Activated T-cell treated with anti-CD3 and anti-CD28 coated beads, Interleukin-2, amount 50 U/mL, for 24 hours (primary cell): Measurements from ENCODE around the gene RAI14.
"Not testable (repeated sequence)": the region's sequence is repeated elsewhere in the genome, so short reads cannot be mapped to it uniquely, and the experiment has no call there.

Experiments
- DNase-seq: peaks from one replicate; pipeline ENCODE4 v3.0.0-alpha.2; 2020
- H3K27ac Mint-ChIP-seq: 2 replicates; pipeline ENCODE4 v1.8.0; 2020; ENCODE audit warnings: mild to moderate bottlenecking, mixed read lengths
- H3K27me3 Mint-ChIP-seq: 2 replicates; pipeline ENCODE4 v1.8.0; 2020; ENCODE audit warnings: mixed read lengths
- H3K36me3 Mint-ChIP-seq: 2 replicates; pipeline ENCODE4 v1.8.0; 2020; ENCODE audit warnings: low read depth, mixed read lengths
- H3K4me1 Mint-ChIP-seq: 2 replicates; pipeline ENCODE4 v1.8.0; 2020; ENCODE audit warnings: low read depth, mixed read lengths
- H3K4me3 Mint-ChIP-seq: 2 replicates; pipeline ENCODE4 v1.8.0; 2020; ENCODE audit warnings: mild to moderate bottlenecking, moderate library complexity, mixed read lengths
- H3K9me3 Mint-ChIP-seq: 2 replicates; pipeline ENCODE4 v1.8.0; 2020; ENCODE audit warnings: mixed read lengths

RAI14 gene

GRCh38 chr5:34759213-34759612 lies 103.1 kb downstream of the RAI14 start:
- H3K27ac Mint-ChIP-seq, H3K36me3 Mint-ChIP-seq, H3K27me3 Mint-ChIP-seq, H3K4me1 Mint-ChIP-seq, H3K9me3 Mint-ChIP-seq, H3K4me3 Mint-ChIP-seq, DNase-seq: not testable (repeated sequence)

- no peak for DNase-seq
These were observed 109.5 kb downstream of the RAI14 start for GRCh38 chr5:34765662-34766061.

DNA sequence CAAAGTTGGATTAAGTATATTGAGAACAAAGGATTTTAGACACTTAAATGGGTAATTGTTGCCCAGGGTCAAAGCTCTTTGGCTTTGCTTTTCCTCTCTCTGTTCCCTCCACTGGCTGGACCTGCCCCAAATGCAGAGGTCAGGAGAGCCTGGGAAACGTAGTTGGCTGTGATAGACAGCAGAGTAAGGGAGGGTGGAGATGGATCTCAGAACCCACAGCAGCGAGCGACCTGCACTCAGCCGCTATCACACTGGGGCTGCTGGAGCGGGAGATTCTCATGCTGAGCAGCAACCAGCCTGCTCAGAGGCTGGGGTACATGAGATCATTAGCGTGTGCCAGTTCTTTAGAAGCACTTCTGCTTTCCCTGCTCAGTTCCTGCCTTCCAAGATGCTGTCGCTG lies 111.1 kb downstream of the RAI14 start:
- DNase-seq = no peak
- Mint-ChIP-seq H3K27me3 (peaks cover 21% of the 10 kb centered on the region), H3K27ac (no peak overlapping the region), H3K36me3 (no peaks in the 10 kb centered on the region), H3K4me1 (no peaks in the 10 kb centered on the region), H3K9me3 (no peaks in the 10 kb centered on the region), H3K4me3 (no peak overlapping the region)

More at GRCh38 chr5:34765662-34766061, 109.5 kb downstream of the RAI14 start:
- Mint-ChIP-seq H3K27ac (no peak overlapping the region), H3K36me3 (no peaks in the 10 kb centered on the region), H3K9me3 (no peaks in the 10 kb centered on the region), H3K4me1 (no peaks in the 10 kb centered on the region), H3K27me3 (peaks cover 17% of the 10 kb centered on the region), H3K4me3 (no peak overlapping the region)

GRCh38 chr5:34770486-34770885 lies 114.4 kb downstream of the RAI14 start:
- no peak overlapping the region for H3K4me3 Mint-ChIP-seq
- no peak overlapping the region for H3K27ac Mint-ChIP-seq
- H3K4me1 Mint-ChIP-seq = no peaks in the 10 kb centered on the region
- peaks cover 38% of the 10 kb centered on the region for H3K27me3 Mint-ChIP-seq
- no peak for DNase-seq
- no peaks in the 10 kb centered on the region for H3K36me3 Mint-ChIP-seq
- H3K9me3 Mint-ChIP-seq = peaks cover 3% of the 10 kb centered on the region

GRCh38 chr5:34771076-34771475 lies 114.9 kb downstream of the RAI14 start:
- H3K36me3 Mint-ChIP-seq = no peaks in the 10 kb centered on the region
- peaks cover 38% of the 10 kb centered on the region for H3K27me3 Mint-ChIP-seq
- DNase-seq = no peak
- no peak overlapping the region for H3K27ac Mint-ChIP-seq
- H3K4me3 Mint-ChIP-seq = no peak overlapping the region
- no peaks in the 10 kb centered on the region for H3K4me1 Mint-ChIP-seq
- H3K9me3 Mint-ChIP-seq = peaks cover 3% of the 10 kb centered on the region

GRCh38 chr5:34772267-34773098 lies 116.4 kb downstream of the RAI14 start:
- H3K9me3 Mint-ChIP-seq = peaks cover 3% of the 10 kb centered on the region
- no peak for DNase-seq
- no peak overlapping the region for H3K4me3 Mint-ChIP-seq
- peaks cover 33% of the 10 kb centered on the region for H3K27me3 Mint-ChIP-seq
- no peak overlapping the region for H3K27ac Mint-ChIP-seq
- H3K36me3 Mint-ChIP-seq = no peaks in the 10 kb centered on the region
- no peaks in the 10 kb centered on the region for H3K4me1 Mint-ChIP-seq

- DNase-seq = no peak
- no peak overlapping the region for H3K27ac Mint-ChIP-seq
- no peak overlapping the region for H3K4me3 Mint-ChIP-seq
- H3K9me3 Mint-ChIP-seq = peaks cover 3% of the 10 kb centered on the region
- no peaks in the 10 kb centered on the region for H3K36me3 Mint-ChIP-seq
- peaks cover 29% of the 10 kb centered on the region for H3K27me3 Mint-ChIP-seq
- H3K4me1 Mint-ChIP-seq = no peaks in the 10 kb centered on the region
These were observed 118.0 kb downstream of the RAI14 start for GRCh38 chr5:34774139-34774538.

- not testable (repeated sequence) for H3K27ac Mint-ChIP-seq, H3K9me3 Mint-ChIP-seq, DNase-seq, H3K4me3 Mint-ChIP-seq, H3K4me1 Mint-ChIP-seq, H3K36me3 Mint-ChIP-seq
- peaks cover 29% of the 10 kb centered on the region for H3K27me3 Mint-ChIP-seq
These were observed 118.5 kb downstream of the RAI14 start for GRCh38 chr5:34774678-34775077.

GRCh38 chr5:34775886-34776285 lies 119.8 kb downstream of the RAI14 start:
- H3K9me3 Mint-ChIP-seq = peaks cover 3% of the 10 kb centered on the region
- H3K27me3 Mint-ChIP-seq = peaks cover 20% of the 10 kb centered on the region
- no peak for DNase-seq
- no peaks in the 10 kb centered on the region for H3K4me1 Mint-ChIP-seq
- H3K27ac Mint-ChIP-seq = no peak overlapping the region
- H3K4me3 Mint-ChIP-seq = no peak overlapping the region
- no peaks in the 10 kb centered on the region for H3K36me3 Mint-ChIP-seq

- Mint-ChIP-seq H3K9me3 (peaks cover 19% of the 10 kb centered on the region), H3K4me1 (no peaks in the 10 kb centered on the region), H3K27me3 (peaks cover 9% of the 10 kb centered on the region), H3K27ac (no peak overlapping the region), H3K36me3 (no peaks in the 10 kb centered on the region), H3K4me3 (no peak overlapping the region)
- DNase-seq = no peak
These were observed 122.1 kb downstream of the RAI14 start for GRCh38 chr5:34778091-34778850.

DNA sequence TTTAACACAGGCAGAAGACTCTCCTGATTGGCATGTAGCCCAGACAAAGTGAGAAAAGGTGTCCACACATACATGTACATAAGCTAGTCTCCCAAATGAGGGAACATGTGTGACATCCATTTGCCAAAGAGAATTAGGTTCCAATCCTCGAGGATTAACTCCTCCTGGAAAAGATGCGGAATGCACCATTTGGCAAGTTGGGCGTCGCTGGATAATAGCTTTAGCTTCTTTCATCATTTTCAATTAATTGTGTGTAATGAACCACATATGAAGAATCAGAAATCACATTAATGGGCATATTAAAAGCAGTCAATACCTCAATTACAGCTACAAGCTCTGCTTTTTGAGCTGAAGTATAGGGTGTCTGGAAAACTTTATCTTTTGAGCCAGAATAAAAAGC lies 127.8 kb downstream of the RAI14 start:
- H3K27ac Mint-ChIP-seq, DNase-seq, H3K36me3 Mint-ChIP-seq, H3K27me3 Mint-ChIP-seq, H3K4me1 Mint-ChIP-seq, H3K4me3 Mint-ChIP-seq: not testable (repeated sequence)
- H3K9me3 Mint-ChIP-seq = peaks cover 20% of the 10 kb centered on the region

GRCh38 chr5:34787035-34787434 lies 130.9 kb downstream of the RAI14 start:
- Mint-ChIP-seq H3K27me3 (peaks cover 16% of the 10 kb centered on the region), H3K36me3 (no peaks in the 10 kb centered on the region), H3K27ac (no peak overlapping the region), H3K4me3 (no peak overlapping the region), H3K9me3 (peaks cover 12% of the 10 kb centered on the region), H3K4me1 (no peaks in the 10 kb centered on the region)
- DNase-seq = no peak

- H3K4me3 Mint-ChIP-seq = no peak overlapping the region
- H3K27ac Mint-ChIP-seq = no peak overlapping the region
- H3K36me3 Mint-ChIP-seq = no peaks in the 10 kb centered on the region
- DNase-seq = no peak
- peaks cover 19% of the 10 kb centered on the region for H3K27me3 Mint-ChIP-seq
- H3K9me3 Mint-ChIP-seq = peaks cover 4% of the 10 kb centered on the region
- no peaks in the 10 kb centered on the region for H3K4me1 Mint-ChIP-seq
These were observed 132.9 kb downstream of the RAI14 start for GRCh38 chr5:34789021-34789531.

DNA sequence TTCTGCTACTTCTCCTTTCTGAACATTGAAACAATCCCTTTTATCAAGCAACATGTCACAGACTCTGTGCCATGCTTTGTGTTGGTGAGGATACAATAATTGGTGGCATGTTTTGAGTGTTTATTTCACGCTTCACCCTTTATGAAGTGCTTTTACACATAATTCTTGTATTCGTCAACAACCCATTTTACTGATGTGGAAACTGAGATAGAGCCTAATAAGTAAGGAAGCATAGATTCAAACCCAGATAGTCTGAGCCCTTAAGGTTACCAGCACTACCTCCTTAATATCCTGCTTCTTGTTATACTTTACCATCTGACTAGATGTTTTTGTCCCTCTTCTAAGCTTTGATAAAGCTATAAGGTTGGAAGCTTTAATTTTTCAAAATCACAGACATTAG lies 133.5 kb downstream of the RAI14 start:
- DNase-seq = no peak
- no peak overlapping the region for H3K27ac Mint-ChIP-seq
- H3K36me3 Mint-ChIP-seq = no peaks in the 10 kb centered on the region
- no peaks in the 10 kb centered on the region for H3K4me1 Mint-ChIP-seq
- H3K4me3 Mint-ChIP-seq = no peak overlapping the region
- peaks cover 19% of the 10 kb centered on the region for H3K27me3 Mint-ChIP-seq
- peaks cover 4% of the 10 kb centered on the region for H3K9me3 Mint-ChIP-seq

GRCh38 chr5:34790069-34790468 lies 133.9 kb downstream of the RAI14 start:
- peaks cover 19% of the 10 kb centered on the region for H3K27me3 Mint-ChIP-seq
- no peaks in the 10 kb centered on the region for H3K36me3 Mint-ChIP-seq
- H3K4me3 Mint-ChIP-seq = no peak overlapping the region
- H3K4me1 Mint-ChIP-seq = no peaks in the 10 kb centered on the region
- H3K27ac Mint-ChIP-seq = no peak overlapping the region
- no peak for DNase-seq
- H3K9me3 Mint-ChIP-seq = peaks cover 4% of the 10 kb centered on the region
